H7 (cell line): ENCODE data around the gene ATP8A2. TPM values are rescaled to one million over a fixed set of nuclear protein-coding genes. Genes with fewer than 3 reads are reported as not detected.

Experiments
- DNase-seq: peaks from one replicate; pipeline ENCODE4 v3.0.0; 2012
- H3K27me3 ChIP-seq: 2 replicates; pipeline ENCODE4 v1.6.0; 2011; ENCODE audit warnings: mild to moderate bottlenecking, low read length; ENCODE audit not compliant: control insufficient read depth, insufficient read depth
- H3K36me3 ChIP-seq: replicated peaks from 2 replicates; pipeline ENCODE4 v1.5.1; 2011; ENCODE audit warnings: low read length; ENCODE audit not compliant: control insufficient read depth, insufficient read depth
- H3K4me3 ChIP-seq: 2 replicates; pipeline ENCODE4 v1.5.1; 2011; ENCODE audit warnings: low read depth, mild to moderate bottlenecking, control low read depth, low read length, moderate library complexity; ENCODE audit not compliant: insufficient read depth
- total RNA-seq: library from RNA; depleted of rRNA; stranded (reverse); fragments of >200 nt; shearing (Covaris generic); gene quantifications from 2 replicates; pipeline ENCODE4 v1.2.3, GENCODE V29; 2014

The ATP8A2 gene
- total RNA-seq, 1 experiment from 2014 or later: 0.38 TPM

- Histone ChIP-seq H3K27me3 (no peaks in the 10 kb centered on the region), H3K36me3 (no peaks in the 10 kb centered on the region), H3K4me3 (no peak overlapping the region)
- no peak for DNase-seq
Measured at GRCh38 chr13:26019881-26020870, 648.4 kb downstream of the ATP8A2 start.

GRCh38 chr13:26020891-26021290 lies 649.1 kb downstream of the ATP8A2 start:
- H3K27me3 ChIP-seq: no peaks in the 10 kb centered on the region
- DNase-seq: no peak

GRCh38 chr13:26021516-26021915 lies 649.7 kb downstream of the ATP8A2 start:
- Histone ChIP-seq H3K36me3 (no peaks in the 10 kb centered on the region), H3K27me3 (no peaks in the 10 kb centered on the region), H3K4me3 (no peak overlapping the region)
- no peak for DNase-seq

More at GRCh38 chr13:26020891-26021290, 649.1 kb downstream of the ATP8A2 start:
- H3K4me3 ChIP-seq: no peak overlapping the region
- H3K36me3 ChIP-seq: no peaks in the 10 kb centered on the region

- Histone ChIP-seq H3K4me3 (no peak overlapping the region), H3K27me3 (no peaks in the 10 kb centered on the region)
- DNase-seq: no peak
Measured at GRCh38 chr13:26021956-26022355, 650.2 kb downstream of the ATP8A2 start.

GRCh38 chr13:26022538-26023292 lies 650.9 kb downstream of the ATP8A2 start:
- Histone ChIP-seq H3K27me3 (no peaks in the 10 kb centered on the region), H3K4me3 (no peak overlapping the region), H3K36me3 (no peaks in the 10 kb centered on the region)
- no peak for DNase-seq

More at GRCh38 chr13:26021956-26022355, 650.2 kb downstream of the ATP8A2 start:
- no peaks in the 10 kb centered on the region for H3K36me3 ChIP-seq

- no peak for DNase-seq
- H3K36me3 ChIP-seq: no peaks in the 10 kb centered on the region
Measured at GRCh38 chr13:26024558-26024957, 652.8 kb downstream of the ATP8A2 start.

GRCh38 chr13:26025196-26025595 lies 653.4 kb downstream of the ATP8A2 start:
- DNase-seq: peak; percentile 66
- Histone ChIP-seq H3K4me3 (no peak overlapping the region), H3K36me3 (no peaks in the 10 kb centered on the region), H3K27me3 (no peaks in the 10 kb centered on the region)

More at GRCh38 chr13:26024558-26024957, 652.8 kb downstream of the ATP8A2 start:
- Histone ChIP-seq H3K27me3 (no peaks in the 10 kb centered on the region), H3K4me3 (no peak overlapping the region)

- no peaks in the 10 kb centered on the region for H3K27me3 ChIP-seq
- DNase-seq: no peak
- no peak overlapping the region for H3K4me3 ChIP-seq
- H3K36me3 ChIP-seq: no peaks in the 10 kb centered on the region
Measured at GRCh38 chr13:26025771-26026170, 654.0 kb downstream of the ATP8A2 start.

- Histone ChIP-seq H3K27me3 (no peaks in the 10 kb centered on the region), H3K36me3 (no peaks in the 10 kb centered on the region), H3K4me3 (no peak overlapping the region)
- DNase-seq: no peak
Measured at GRCh38 chr13:26026211-26026610, 654.4 kb downstream of the ATP8A2 start.

GRCh38 chr13:26029581-26030136 lies 657.9 kb downstream of the ATP8A2 start:
- Histone ChIP-seq H3K27me3 (no peaks in the 10 kb centered on the region), H3K36me3 (no peaks in the 10 kb centered on the region), H3K4me3 (no peak overlapping the region)
- DNase-seq: no peak

GRCh38 chr13:26030331-26030730 lies 658.6 kb downstream of the ATP8A2 start:
- Histone ChIP-seq H3K36me3 (no peaks in the 10 kb centered on the region), H3K27me3 (no peaks in the 10 kb centered on the region), H3K4me3 (no peak overlapping the region)
- no peak for DNase-seq

GRCh38 chr13:26034018-26034417 lies 662.2 kb downstream of the ATP8A2 start:
- DNase-seq: no peak
- H3K36me3 ChIP-seq: no peaks in the 10 kb centered on the region
- H3K4me3 ChIP-seq: no peak overlapping the region
- H3K27me3 ChIP-seq: no peaks in the 10 kb centered on the region

GRCh38 chr13:26036383-26036782 lies 664.6 kb downstream of the ATP8A2 start:
- Histone ChIP-seq H3K4me3 (no peak overlapping the region), H3K36me3 (no peaks in the 10 kb centered on the region), H3K27me3 (no peaks in the 10 kb centered on the region)
- no peak for DNase-seq

- no peaks in the 10 kb centered on the region for H3K36me3 ChIP-seq
- H3K4me3 ChIP-seq: no peak overlapping the region
- no peaks in the 10 kb centered on the region for H3K27me3 ChIP-seq
- peak; percentile 80 for DNase-seq
Measured at GRCh38 chr13:26037302-26037701, 665.5 kb downstream of the ATP8A2 start.
